Esophagus muscularis mucosa (tissue), 3 donors: Measurements from ENCODE around the gene ACAP3.

Source experiments
- POLR2A ChIP-seq: fragments of 450-650 bp; IDR thresholded peaks from one replicate; pipeline ENCODE4 v1.6.1; 2017; ENCODE audit warnings: antibody characterized with exemption, moderate library complexity, mild to moderate bottlenecking, low read depth
- TF ChIP-seq, protein P1 (sequence below), 3 experiments: fragments of 200-600 bp in 2 of 3; fragments of 450-650 bp in 1 of 3; sonication (generic) in 2 of 3; IDR thresholded peaks; one replicate each; pipeline ENCODE4 v1.5.1; 2017 to 2019; ENCODE audit warnings: antibody characterized with exemption in 3 of 3, mild to moderate bottlenecking in 2 of 3, moderate library complexity in 1 of 3

DNA sequence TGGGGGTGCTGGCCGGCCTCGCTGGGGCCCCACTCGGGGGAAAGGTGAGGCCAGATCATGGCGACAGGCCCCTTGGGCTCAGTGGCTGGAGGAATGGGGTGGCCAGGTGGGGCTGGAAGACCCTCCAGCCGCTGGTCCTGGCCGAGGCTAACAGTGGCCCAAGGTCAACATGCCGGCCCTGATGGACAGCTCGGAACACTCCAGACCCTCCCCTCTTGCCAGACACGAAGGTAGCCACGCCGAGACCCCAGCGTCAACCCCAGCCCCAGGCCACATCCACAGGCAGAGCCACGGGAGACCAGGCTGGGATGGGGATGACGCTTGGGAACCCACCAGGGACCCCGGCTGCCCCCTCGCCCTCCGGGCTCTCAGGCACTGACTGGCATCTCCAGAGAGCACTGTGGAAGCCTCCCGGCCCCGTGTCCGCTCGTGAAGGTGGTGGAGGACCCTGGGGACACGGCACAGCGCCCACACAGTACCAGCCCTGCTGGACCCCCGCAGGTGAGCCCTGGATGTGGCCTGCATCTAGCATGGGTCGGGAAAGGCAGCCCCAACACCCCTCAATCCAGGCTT lies 60.3 kb downstream of the ACAP3 start:
- no peak for TF ChIP-seq POLR2A
- TF ChIP-seq, protein P1, sequence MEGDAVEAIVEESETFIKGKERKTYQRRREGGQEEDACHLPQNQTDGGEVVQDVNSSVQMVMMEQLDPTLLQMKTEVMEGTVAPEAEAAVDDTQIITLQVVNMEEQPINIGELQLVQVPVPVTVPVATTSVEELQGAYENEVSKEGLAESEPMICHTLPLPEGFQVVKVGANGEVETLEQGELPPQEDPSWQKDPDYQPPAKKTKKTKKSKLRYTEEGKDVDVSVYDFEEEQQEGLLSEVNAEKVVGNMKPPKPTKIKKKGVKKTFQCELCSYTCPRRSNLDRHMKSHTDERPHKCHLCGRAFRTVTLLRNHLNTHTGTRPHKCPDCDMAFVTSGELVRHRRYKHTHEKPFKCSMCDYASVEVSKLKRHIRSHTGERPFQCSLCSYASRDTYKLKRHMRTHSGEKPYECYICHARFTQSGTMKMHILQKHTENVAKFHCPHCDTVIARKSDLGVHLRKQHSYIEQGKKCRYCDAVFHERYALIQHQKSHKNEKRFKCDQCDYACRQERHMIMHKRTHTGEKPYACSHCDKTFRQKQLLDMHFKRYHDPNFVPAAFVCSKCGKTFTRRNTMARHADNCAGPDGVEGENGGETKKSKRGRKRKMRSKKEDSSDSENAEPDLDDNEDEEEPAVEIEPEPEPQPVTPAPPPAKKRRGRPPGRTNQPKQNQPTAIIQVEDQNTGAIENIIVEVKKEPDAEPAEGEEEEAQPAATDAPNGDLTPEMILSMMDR (IDR thresholded peaks at IDR 0.05): no peak
